Activated CD8-positive, alpha-beta T cell treated with anti-CD3 and anti-CD28 coated beads for 36 hours (primary cell): Measurements from ENCODE around the gene HAUS8. TPM values are rescaled to one million over a fixed set of nuclear protein-coding genes. Genes with fewer than 3 reads are reported as not detected.

Experiments
- ATAC-seq: fragments of 200-7000 bp; cut with Tn5 transposase; one replicate; pipeline ENCODE4 v1.10.0; 2021; ENCODE audit warnings: mild to moderate bottlenecking, moderate library complexity
- CTCF ChIA-PET: fragments of 350-600 bp; sonication (Branson Sonifier 250); formaldehyde crosslinking; loops from one replicate; lab custom pipeline; 2021; ENCODE audit warnings: antibody characterized with exemption; lab: Charles Lee
- POLR2A ChIA-PET: fragments of 350-600 bp; sonication (Branson Sonifier 250); formaldehyde crosslinking; loops from one replicate; lab custom pipeline; 2021; ENCODE audit warnings: antibody characterized with exemption; lab: Charles Lee
- DNase-seq: peaks from one replicate; pipeline ENCODE4 v3.0.0-alpha.2; 2020
- H3K27ac Mint-ChIP-seq: one replicate; pipeline ENCODE4 v1.8.0; 2021; ENCODE audit warnings: mild to moderate bottlenecking, mixed read lengths
- H3K27me3 Mint-ChIP-seq: one replicate; pipeline ENCODE4 v1.8.0; 2021; ENCODE audit warnings: mixed read lengths
- H3K36me3 Mint-ChIP-seq: one replicate; pipeline ENCODE4 v1.8.0; 2021; ENCODE audit warnings: low read depth, mixed read lengths
- H3K4me1 Mint-ChIP-seq: one replicate; pipeline ENCODE4 v1.8.0; 2021; ENCODE audit warnings: low read depth, mixed read lengths
- H3K4me3 Mint-ChIP-seq: one replicate; pipeline ENCODE4 v1.8.0; 2021; ENCODE audit warnings: mild to moderate bottlenecking, moderate library complexity, mixed read lengths
- H3K9me3 Mint-ChIP-seq: one replicate; pipeline ENCODE4 v1.8.0; 2021; ENCODE audit warnings: mixed read lengths
- CTCF ChIP-seq: fragments of 200-600 bp; IDR thresholded peaks from one replicate; pipeline ENCODE4 v1.8.0; 2022; ENCODE audit warnings: antibody characterized with exemption, mild to moderate bottlenecking
- intact Hi-C: fragments of 100-400 bp; cut with micrococcal nuclease; formaldehyde crosslinking; loops from one replicate; pipeline ENCODE4 v1.10.0; 2022
- total RNA-seq, 2 experiments: library from RNA; stranded (reverse); gene quantifications; one replicate each; pipeline ENCODE4 v1.2.3, GENCODE V29; 2021

HAUS8 gene
- total RNA-seq, 2 experiments from 2014 or later: 40.7 to 41.9 TPM

GRCh38 chr19:17023805-17024204 is 51.4 kb downstream of the HAUS8 start:
- Mint-ChIP-seq H3K4me3 (no peak overlapping the region), H3K27ac (no peak overlapping the region), H3K27me3 (peaks cover 36% of the 10 kb centered on the region), H3K36me3 (peaks cover 2% of the 10 kb centered on the region), H3K9me3 (peaks cover 15% of the 10 kb centered on the region), H3K4me1 (peaks cover 6% of the 10 kb centered on the region)
- no peak for DNase-seq
- TF ChIP-seq CTCF: no peak
- no peak for ATAC-seq
- ChIA-PET POLR2A (no interaction called here), CTCF (no interaction called here)
- intact Hi-C loops: no loop called here

- TF ChIP-seq CTCF: no peak
- H3K4me1 Mint-ChIP-seq: peaks cover 6% of the 10 kb centered on the region
- ChIA-PET POLR2A (no interaction called here), CTCF (no interaction called here)
- intact Hi-C loops: no loop called here
- no peak for DNase-seq
- peaks cover 26% of the 10 kb centered on the region for H3K27me3 Mint-ChIP-seq
- H3K9me3 Mint-ChIP-seq: peaks cover 15% of the 10 kb centered on the region
- H3K4me3 Mint-ChIP-seq: no peak overlapping the region
- H3K36me3 Mint-ChIP-seq: peaks cover 2% of the 10 kb centered on the region
- no peak for ATAC-seq
- H3K27ac Mint-ChIP-seq: no peak overlapping the region
Measured at GRCh38 chr19:17022738-17023137, 52.5 kb downstream of the HAUS8 start.

- peaks cover 22% of the 10 kb centered on the region for H3K27me3 Mint-ChIP-seq
- ChIA-PET CTCF (interaction anchor here (1.6 kb wide), 1 partner anchor 307 kb away, joined by 4 read pairs; no protein-coding TSS in a partner anchor), POLR2A (no interaction called here)
- intact Hi-C loops: no loop called here
- peaks cover 2% of the 10 kb centered on the region for H3K36me3 Mint-ChIP-seq
- TF ChIP-seq CTCF: no peak
- H3K4me1 Mint-ChIP-seq: peaks cover 6% of the 10 kb centered on the region
- ATAC-seq (no peak), DNase-seq (no peak)
- peaks cover 15% of the 10 kb centered on the region for H3K9me3 Mint-ChIP-seq
- no peak overlapping the region for H3K4me3 Mint-ChIP-seq
- no peak overlapping the region for H3K27ac Mint-ChIP-seq
Measured at GRCh38 chr19:17021793-17022590, 53.3 kb downstream of the HAUS8 start.

- H3K27ac Mint-ChIP-seq: no peak overlapping the region
- H3K9me3 Mint-ChIP-seq: peaks cover 15% of the 10 kb centered on the region
- ATAC-seq: no peak
- peaks cover 2% of the 10 kb centered on the region for H3K36me3 Mint-ChIP-seq
- ChIA-PET POLR2A (no interaction called here), CTCF (interaction anchor here (1.6 kb wide), 1 partner anchor 306 kb away, joined by 4 read pairs; no protein-coding TSS in a partner anchor)
- no peak for DNase-seq
- H3K27me3 Mint-ChIP-seq: peaks cover 23% of the 10 kb centered on the region
- TF ChIP-seq CTCF: no peak
- peaks cover 6% of the 10 kb centered on the region for H3K4me1 Mint-ChIP-seq
- H3K4me3 Mint-ChIP-seq: no peak overlapping the region
- intact Hi-C loops: no loop called here
Measured at GRCh38 chr19:17021328-17021727, 53.9 kb downstream of the HAUS8 start.

GRCh38 chr19:17020823-17021222 is 54.4 kb downstream of the HAUS8 start:
- intact Hi-C loops: no loop called here
- TF ChIP-seq CTCF: no peak
- no peak overlapping the region for H3K27ac Mint-ChIP-seq
- H3K9me3 Mint-ChIP-seq: peaks cover 15% of the 10 kb centered on the region
- ChIA-PET POLR2A (no interaction called here), CTCF (interaction anchor here (1.6 kb wide), 1 partner anchor 306 kb away, joined by 4 read pairs; no protein-coding TSS in a partner anchor)
- ATAC-seq (peak; percentile 27), DNase-seq (no peak)
- H3K27me3 Mint-ChIP-seq: peaks cover 18% of the 10 kb centered on the region
- H3K4me1 Mint-ChIP-seq: peaks cover under 1% of the 10 kb centered on the region
- no peak overlapping the region for H3K4me3 Mint-ChIP-seq
- peaks cover 2% of the 10 kb centered on the region for H3K36me3 Mint-ChIP-seq
